ENCODE results near the gene SNX21.
"Not testable (repeated sequence)": the region's sequence is repeated elsewhere in the genome, so short reads cannot be mapped to it uniquely, and the experiment has no call there.

The SNX21 gene

GRCh38 chr20:45833030-45833882 is at the start of gene SNX21:
TSS of gene SNX21 (plus strand) at chr20:45833799. CDS start at chr20:45833920, 121 bp downstream.
- DNase-seq (ENCODE audit: low read depth) = peak; percentile 89

- DNase-seq (ENCODE audit: low read depth) = no peak
Observed at GRCh38 chr20:45788351-45788750, 45.2 kb upstream of the SNX21 start.

- DNase-seq (ENCODE audit: low read depth) = no peak
Observed at GRCh38 chr20:45792317-45793118, 41.1 kb upstream of the SNX21 start.

GRCh38 chr20:45796337-45797065 is 37.1 kb upstream of the SNX21 start:
- DNase-seq (ENCODE audit: low read depth) = no peak

- not testable (repeated sequence) for DNase-seq (ENCODE audit: low read depth)
Observed at GRCh38 chr20:45797510-45797909, 36.1 kb upstream of the SNX21 start.

- not testable (repeated sequence) for DNase-seq (ENCODE audit: low read depth)
Observed at GRCh38 chr20:45797955-45798354, 35.6 kb upstream of the SNX21 start.

GRCh38 chr20:45798935-45799642 is 34.5 kb upstream of the SNX21 start:
- peak; percentile 51 for DNase-seq (ENCODE audit: low read depth)

- no peak for DNase-seq (ENCODE audit: low read depth)
Observed at GRCh38 chr20:45801851-45802250, 31.7 kb upstream of the SNX21 start.

GRCh38 chr20:45810191-45810970 is 23.2 kb upstream of the SNX21 start:
- DNase-seq (ENCODE audit: low read depth) = no peak

- peak; percentile 100 for DNase-seq (ENCODE audit: low read depth)
Observed at GRCh38 chr20:45812157-45813005, 21.2 kb upstream of the SNX21 start, which contains the start of gene UBE2C. TSS of gene UBE2C (plus strand) at chr20:45812644. CDS start at chr20:45812696, 52 bp downstream.

- no peak for DNase-seq (ENCODE audit: low read depth)
Observed at GRCh38 chr20:45813006-45813340, 20.6 kb upstream of the SNX21 start.

GRCh38 chr20:45813489-45813888 is 20.1 kb upstream of the SNX21 start:
- DNase-seq (ENCODE audit: low read depth) = no peak

GRCh38 chr20:45814314-45814713 is 19.3 kb upstream of the SNX21 start:
- DNase-seq (ENCODE audit: low read depth) = peak; percentile 41

- no peak for DNase-seq (ENCODE audit: low read depth)
Observed at GRCh38 chr20:45816951-45817350, 16.6 kb upstream of the SNX21 start.

GRCh38 chr20:45817376-45818194 is 16.0 kb upstream of the SNX21 start:
- DNase-seq (ENCODE audit: low read depth) = peak; percentile 92

GRCh38 chr20:45818239-45818638 is 15.4 kb upstream of the SNX21 start:
- no peak for DNase-seq (ENCODE audit: low read depth)

GRCh38 chr20:45819466-45819865 is 14.1 kb upstream of the SNX21 start:
- DNase-seq (ENCODE audit: low read depth) = no peak

- no peak for DNase-seq (ENCODE audit: low read depth)
Observed at GRCh38 chr20:45821947-45822346, 11.7 kb upstream of the SNX21 start.

- no peak for DNase-seq (ENCODE audit: low read depth)
Observed at GRCh38 chr20:45822857-45823256, 10.7 kb upstream of the SNX21 start.
